Esophagus squamous epithelium (tissue), 5 donors: Measurements from ENCODE around the gene EVC. TPM values are rescaled to one million over a fixed set of nuclear protein-coding genes. Genes with fewer than 3 reads are reported as not detected.

Experiments
- DNase-seq: peaks from one replicate; lab custom pipeline; 2025; lab: John Stamatoyannopoulos, UW
- H3K27ac ChIP-seq, 4 donors: fragments of 200-600 bp; sonication (generic); one replicate each; pipeline ENCODE4 v1.5.1; 2016 to 2019; ENCODE audit warnings: mild to moderate bottlenecking in 1 of 4
- H3K27me3 ChIP-seq, 4 donors: fragments of 200-600 bp; sonication (generic); 1 replicate in 3 of 4; 2 replicates in 1 of 4; pipeline versions ENCODE4 v1.5.1 to v1.6.0; 2017 to 2021; ENCODE audit warnings: antibody characterized with exemption in 1 of 4
- H3K36me3 ChIP-seq, 3 donors: fragments of 200-600 bp; sonication (generic); one replicate each; pipeline ENCODE4 v1.5.1; 2016 to 2019
- H3K4me1 ChIP-seq, 3 donors: fragments of 200-600 bp; sonication (generic); one replicate each; pipeline ENCODE4 v1.5.1; 2017 to 2019
- H3K4me3 ChIP-seq, 4 donors: fragments of 200-600 bp; sonication (generic); 1 replicate in 3 of 4; 2 replicates in 1 of 4; pipeline ENCODE4 v1.5.1; 2016 to 2019; ENCODE audit warnings: mild to moderate bottlenecking in 2 of 4, moderate library complexity in 1 of 4
- H3K9me3 ChIP-seq, 3 donors: fragments of 200-600 bp; sonication (generic); one replicate each; pipeline ENCODE4 v1.5.1; 2016 to 2019
- POLR2A ChIP-seq, 4 donors: fragments of 450-650 bp; IDR thresholded peaks; one replicate each; pipeline ENCODE4 v1.6.1; 2017; ENCODE audit warnings: antibody characterized with exemption in 4 of 4, mild to moderate bottlenecking in 4 of 4, moderate library complexity in 3 of 4
- WGBS, 2 donors: methylation state at CpG; one replicate each; pipeline ENCODE4 v1.1.5; 2018; 5-methylcytosine and 5-hydroxymethylcytosine counted together
- intact Hi-C: fragments of 100-400 bp; cut with DNase I; formaldehyde crosslinking; loops from one replicate; pipeline ENCODE4 v1.15.0; 2022
- total RNA-seq, 4 donors: library from RNA; depleted of rRNA; stranded (reverse); fragments of >200 nt; gene quantifications; one replicate each; pipeline ENCODE4 v1.1.0, GENCODE V29; 2016
- TF ChIP-seq, protein P1 (sequence below), 6 experiments: fragments of 450-650 bp in 4 of 6; fragments of 200-600 bp in 2 of 6; sonication (generic) in 2 of 6; IDR thresholded peaks; one replicate each; pipeline ENCODE4 v1.5.1; 2016 to 2019; ENCODE audit warnings: antibody characterized with exemption in 6 of 6, mild to moderate bottlenecking in 4 of 6, moderate library complexity in 4 of 6
- donor health status: DM: yes; HTN: yes; CAD: no.

Gene EVC
- total RNA-seq, 4 donors from 2014 or later: 4.2 to 17.2 (median 6.3) TPM

DNA sequence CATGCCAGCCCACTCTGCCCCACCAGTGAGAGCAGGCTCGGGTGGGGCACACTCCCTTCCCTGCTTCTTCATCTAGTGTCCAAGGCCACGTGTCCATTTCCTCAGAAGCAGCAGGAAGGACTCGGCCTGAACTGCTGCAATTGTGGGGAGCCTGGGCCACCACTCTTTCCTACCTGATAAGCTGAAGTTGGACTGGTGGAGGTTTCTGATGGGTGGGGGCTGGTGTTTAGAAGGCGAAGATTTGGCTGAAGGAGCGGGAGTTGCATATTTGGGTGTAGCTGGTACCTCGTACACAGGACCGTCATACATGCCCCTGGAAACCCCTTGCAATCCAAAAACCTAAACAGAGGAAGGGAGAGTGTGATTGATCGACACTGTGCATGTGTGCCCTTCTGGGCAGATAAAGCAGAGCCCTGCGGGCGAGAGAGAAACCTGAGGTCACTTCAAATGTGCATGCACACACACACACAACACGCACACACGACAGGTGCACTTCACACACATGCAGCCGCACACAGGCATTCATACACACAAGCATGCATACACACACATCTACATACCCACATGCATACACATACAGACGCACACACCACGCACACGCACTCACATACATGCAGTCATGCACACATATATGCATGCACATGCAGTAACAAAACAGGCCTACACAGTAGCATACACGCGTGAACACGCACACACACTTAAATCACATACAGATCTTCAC is 114.5 kb downstream of the EVC start:
- DNase-seq: no peak
- no peak overlapping the region for H3K27ac ChIP-seq
- no peaks in the 10 kb centered on the region for H3K9me3 ChIP-seq
- no peak overlapping the region for H3K4me3 ChIP-seq
- intact Hi-C loops: no loop called here
- TF ChIP-seq, protein P1, sequence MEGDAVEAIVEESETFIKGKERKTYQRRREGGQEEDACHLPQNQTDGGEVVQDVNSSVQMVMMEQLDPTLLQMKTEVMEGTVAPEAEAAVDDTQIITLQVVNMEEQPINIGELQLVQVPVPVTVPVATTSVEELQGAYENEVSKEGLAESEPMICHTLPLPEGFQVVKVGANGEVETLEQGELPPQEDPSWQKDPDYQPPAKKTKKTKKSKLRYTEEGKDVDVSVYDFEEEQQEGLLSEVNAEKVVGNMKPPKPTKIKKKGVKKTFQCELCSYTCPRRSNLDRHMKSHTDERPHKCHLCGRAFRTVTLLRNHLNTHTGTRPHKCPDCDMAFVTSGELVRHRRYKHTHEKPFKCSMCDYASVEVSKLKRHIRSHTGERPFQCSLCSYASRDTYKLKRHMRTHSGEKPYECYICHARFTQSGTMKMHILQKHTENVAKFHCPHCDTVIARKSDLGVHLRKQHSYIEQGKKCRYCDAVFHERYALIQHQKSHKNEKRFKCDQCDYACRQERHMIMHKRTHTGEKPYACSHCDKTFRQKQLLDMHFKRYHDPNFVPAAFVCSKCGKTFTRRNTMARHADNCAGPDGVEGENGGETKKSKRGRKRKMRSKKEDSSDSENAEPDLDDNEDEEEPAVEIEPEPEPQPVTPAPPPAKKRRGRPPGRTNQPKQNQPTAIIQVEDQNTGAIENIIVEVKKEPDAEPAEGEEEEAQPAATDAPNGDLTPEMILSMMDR (IDR thresholded peaks at IDR 0.05): no peak
- TF ChIP-seq POLR2A (IDR thresholded peaks at IDR 0.05): no peak
- H3K36me3 ChIP-seq: peaks cover 0 to 20% (median 6%) of the 10 kb centered on the region in 3 donors
- H3K27me3 ChIP-seq: no peaks in the 10 kb centered on the region
- peaks cover 0 to 16% (median 5%) of the 10 kb centered on the region in 3 donors for H3K4me1 ChIP-seq
- WGBS, 2 donors: 86 to 91% methylated on average over 12 to 16 of the region's 19 CpGs

- H3K4me1 ChIP-seq: peaks cover 0 to 16% (median 5%) of the 10 kb centered on the region in 3 donors
- TF ChIP-seq, protein P1 (IDR thresholded peaks at IDR 0.05): no peak
- no peak for TF ChIP-seq POLR2A (IDR thresholded peaks at IDR 0.05)
- no peaks in the 10 kb centered on the region for H3K9me3 ChIP-seq
- no peaks in the 10 kb centered on the region for H3K27me3 ChIP-seq
- DNase-seq: no peak
- intact Hi-C loops: no loop called here
- peaks cover 0 to 9% (median 0%) of the 10 kb centered on the region in 3 donors for H3K36me3 ChIP-seq
- WGBS, 2 donors: 62 to 77% methylated on average over 1 to 4 of the region's 5 CpGs
- H3K27ac ChIP-seq: no peak overlapping the region
- H3K4me3 ChIP-seq: no peak overlapping the region
Observed at GRCh38 chr4:5826437-5827107, 115.6 kb downstream of the EVC start.

- Histone ChIP-seq H3K4me1 (peaks cover 0 to 16% (median 5%) of the 10 kb centered on the region in 3 donors), H3K27me3 (no peaks in the 10 kb centered on the region), H3K36me3 (peaks cover 0 to 6% (median 0%) of the 10 kb centered on the region in 3 donors), H3K4me3 (no peak overlapping the region), H3K27ac (no peak overlapping the region), H3K9me3 (no peaks in the 10 kb centered on the region)
- no peak for DNase-seq
- TF ChIP-seq POLR2A (IDR thresholded peaks at IDR 0.05): no peak
- TF ChIP-seq, protein P1 (IDR thresholded peaks at IDR 0.05): no peak
- intact Hi-C loops: no loop called here
- WGBS, 2 donors: 71 to 79% methylated on average over 13 to 16 of the region's 19 CpGs
Observed at GRCh38 chr4:5827108-5828004, 116.4 kb downstream of the EVC start.

GRCh38 chr4:5828005-5828391 is 117.0 kb downstream of the EVC start:
- H3K4me1 ChIP-seq: peaks cover 0 to 16% (median 5%) of the 10 kb centered on the region in 3 donors
- 79 to 81% methylated on average over 9 to 11 of the region's 11 CpGs for WGBS, 2 donors
- TF ChIP-seq, protein P1 (IDR thresholded peaks at IDR 0.05): no peak
- TF ChIP-seq POLR2A (IDR thresholded peaks at IDR 0.05): no peak
- no peak overlapping the region for H3K27ac ChIP-seq
- H3K27me3 ChIP-seq: no peaks in the 10 kb centered on the region
- intact Hi-C loops: no loop called here
- no peak overlapping the region for H3K4me3 ChIP-seq
- DNase-seq: no peak
- peaks cover 0 to 6% (median 0%) of the 10 kb centered on the region in 3 donors for H3K36me3 ChIP-seq
- no peaks in the 10 kb centered on the region for H3K9me3 ChIP-seq
